Right cardiac atrium (tissue), 5 donors: ENCODE results near the gene CTSC. TPM values are rescaled to one million over a fixed set of nuclear protein-coding genes. Genes with fewer than 3 reads are reported as not detected.

Experiments
- ATAC-seq, 2 donors: fragments of 200-7000 bp; cut with Tn5 transposase; one replicate each; pipeline versions ENCODE4 v1.8.0 to v1.9.1; 2020; ENCODE audit warnings: moderate library complexity in 2 of 2, mild to moderate bottlenecking in 1 of 2
- DNase-seq, 3 donors: peaks; one replicate each; pipeline ENCODE4 v3.0.0-alpha.2; 2020
- H3K27ac ChIP-seq: one replicate; pipeline ENCODE4 v1.5.1; 2013; ENCODE audit warnings: mild to moderate bottlenecking, low read length, control low read depth, moderate library complexity
- H3K27me3 ChIP-seq: one replicate; pipeline ENCODE4 v1.6.1; 2013; ENCODE audit not compliant: control insufficient read depth, insufficient read depth
- H3K4me1 ChIP-seq: one replicate; pipeline ENCODE4 v1.6.1; 2013; ENCODE audit warnings: low read length; ENCODE audit not compliant: control insufficient read depth, insufficient read depth
- H3K4me3 ChIP-seq: one replicate; pipeline ENCODE4 v1.5.1; 2013; ENCODE audit warnings: low read length, control low read depth
- H3K9me3 ChIP-seq: one replicate; pipeline ENCODE4 v1.6.1; 2013; ENCODE audit warnings: low read length; ENCODE audit not compliant: control insufficient read depth
- WGBS: extraction: QIAGEN DNeasy Blood & Tissue Kit; methylation state at CpG from one replicate; pipeline ENCODE4 v1.1.7; 2013; 5-methylcytosine and 5-hydroxymethylcytosine counted together
- intact Hi-C, 4 donors: fragments of 100-400 bp; cut with DNase I; formaldehyde crosslinking; loops; one replicate each; pipeline versions ENCODE4 v1.11.0 to v1.14.0; 2022 to 2023
- long read RNA-seq, 4 donors: library from polyadenylated mRNA; unstranded; transcript quantifications; one replicate each; pipeline ENCODE4 v2.0.0, GENCODE V29; 2020 to 2021
- polyA plus RNA-seq: library from polyadenylated mRNA; stranded (reverse); fragments of 200-250 nt; gene quantifications from one replicate; pipeline ENCODE4 v1.2.3, GENCODE V29; 2013
- total RNA-seq, 4 donors: library from RNA; stranded (reverse); fragmentation: NEBNext Ultra II Directional; extraction: Animal tissue kit (Norgen Biotek cat#: 25700); gene quantifications; one replicate each; pipeline ENCODE4 v1.2.1, GENCODE V29; 2021
- donor health status: healthy with polysubstance abuse.
- donor health status: DM: no; HTN: yes; CAD: no.
- donor health status: DM: no; HTN: no; CAD: no.
- donor health status: DM: no; HTN: yes; CAD: no; lungs with severe emphysema.
- donor health status: DM: yes; HTN: yes; CAD: no.

CTSC gene
- 10 to 100 TPM; 22.5 to 39.3 (median 28.8) TPM for total RNA-seq
- 17.7 TPM for polyA plus RNA-seq
- long read RNA-seq, donor 1, full-length matches to known transcripts: 15 of 17 reads
- long read RNA-seq, donor 1, partial matches to known transcripts: 1 of 17 reads
- long read RNA-seq, donor 1, other reads (novel, unspliced or antisense): 1 of 17 reads
- long read RNA-seq, donor 2, full-length matches to known transcripts: 8 of 8 reads
- long read RNA-seq, donor 2, partial matches to known transcripts: 0 of 8 reads
- long read RNA-seq, donor 2, other reads (novel, unspliced or antisense): 0 of 8 reads
- long read RNA-seq, donor 3, full-length matches to known transcripts: 38 of 41 reads
- long read RNA-seq, donor 3, partial matches to known transcripts: 0 of 41 reads
- long read RNA-seq, donor 3, other reads (novel, unspliced or antisense): 3 of 41 reads
- long read RNA-seq, donor 4, transcript CTSC-201 (7 exons, 1,921 nt): major isoform, 7 of 7 reads
- long read RNA-seq, donor 4, partial matches to known transcripts: 0 of 7 reads
- long read RNA-seq, donor 4, other reads (novel, unspliced or antisense): 0 of 7 reads

GRCh38 chr11:88337181-88337986, at the start of gene CTSC:
Gene CTSC (minus strand): TSS chr11:88337736. CDS start chr11:88337672, 64 bp downstream.
- H3K27ac ChIP-seq: peak within 1 kb of the TSS; percentile 71
- ATAC-seq (peak; percentile 99), DNase-seq (peak; percentile 96 to 98 (median 97))
- H3K4me1 ChIP-seq: peaks cover 4% of the 10 kb centered on the region
- H3K9me3 ChIP-seq: no peaks in the 10 kb centered on the region
- WGBS: under 1% methylated on average over 54 of the region's 54 CpGs
- H3K4me3 ChIP-seq: peak within 1 kb of the TSS; percentile 73
- intact Hi-C loops: no loop called here
- H3K27me3 ChIP-seq: no peaks in the 10 kb centered on the region

- no peak for ATAC-seq
- H3K27ac ChIP-seq: no peak overlapping the region
- intact Hi-C loops: no loop called here
- no peaks in the 10 kb centered on the region for H3K4me1 ChIP-seq
- no peaks in the 10 kb centered on the region for H3K9me3 ChIP-seq
- H3K4me3 ChIP-seq: no peak overlapping the region
- WGBS: 80% methylated on average over 3 of the region's 3 CpGs
- no peak for DNase-seq
- H3K27me3 ChIP-seq: no peaks in the 10 kb centered on the region
Observed at GRCh38 chr11:88384669-88385005, 47.1 kb upstream of the CTSC start.

GRCh38 chr11:88384004-88384668, 46.6 kb upstream of the CTSC start:
- intact Hi-C loops: no loop called here
- no peak for DNase-seq
- Histone ChIP-seq H3K4me1 (no peaks in the 10 kb centered on the region), H3K4me3 (no peak overlapping the region), H3K27ac (no peak overlapping the region), H3K9me3 (no peaks in the 10 kb centered on the region), H3K27me3 (no peaks in the 10 kb centered on the region)
- ATAC-seq: no peak
- 73% methylated on average over 4 of the region's 4 CpGs for WGBS

GRCh38 chr11:88383447-88383846, 45.9 kb upstream of the CTSC start:
- WGBS: 55% methylated on average over 3 of the region's 3 CpGs
- Histone ChIP-seq H3K4me1 (no peaks in the 10 kb centered on the region), H3K27ac (no peak overlapping the region), H3K9me3 (no peaks in the 10 kb centered on the region), H3K27me3 (no peaks in the 10 kb centered on the region), H3K4me3 (no peak overlapping the region)
- no peak for DNase-seq
- intact Hi-C loops: no loop called here
- ATAC-seq: no peak

- H3K9me3 ChIP-seq: no peaks in the 10 kb centered on the region
- intact Hi-C loops: no loop called here
- DNase-seq: no peak
- 95% methylated on average over 3 of the region's 3 CpGs for WGBS
- no peak overlapping the region for H3K27ac ChIP-seq
- no peaks in the 10 kb centered on the region for H3K27me3 ChIP-seq
- no peaks in the 10 kb centered on the region for H3K4me1 ChIP-seq
- no peak overlapping the region for H3K4me3 ChIP-seq
- ATAC-seq: no peak
Observed at GRCh38 chr11:88379130-88379529, 41.6 kb upstream of the CTSC start.

- Histone ChIP-seq H3K4me1 (no peaks in the 10 kb centered on the region), H3K9me3 (no peaks in the 10 kb centered on the region), H3K4me3 (no peak overlapping the region), H3K27me3 (no peaks in the 10 kb centered on the region), H3K27ac (no peak overlapping the region)
- intact Hi-C loops: no loop called here
- WGBS: 88% methylated on average over 4 of the region's 4 CpGs
- ATAC-seq (no peak), DNase-seq (no peak)
Observed at GRCh38 chr11:88378422-88379066, 41.0 kb upstream of the CTSC start.

GRCh38 chr11:88377646-88378045, 40.1 kb upstream of the CTSC start:
- no peak for ATAC-seq
- Histone ChIP-seq H3K4me1 (no peaks in the 10 kb centered on the region), H3K9me3 (no peaks in the 10 kb centered on the region), H3K27me3 (no peaks in the 10 kb centered on the region), H3K4me3 (no peak overlapping the region), H3K27ac (no peak overlapping the region)
- DNase-seq: no peak
- intact Hi-C loops: no loop called here

- no peak overlapping the region for H3K4me3 ChIP-seq
- no peak for ATAC-seq
- DNase-seq: no peak
- no peaks in the 10 kb centered on the region for H3K27me3 ChIP-seq
- WGBS: 83% methylated on average over 2 of the region's 2 CpGs
- H3K27ac ChIP-seq: no peak overlapping the region
- H3K9me3 ChIP-seq: no peaks in the 10 kb centered on the region
- intact Hi-C loops: no loop called here
- no peaks in the 10 kb centered on the region for H3K4me1 ChIP-seq
Observed at GRCh38 chr11:88377144-88377543, 39.6 kb upstream of the CTSC start.

- ATAC-seq (no peak), DNase-seq (no peak)
- no peaks in the 10 kb centered on the region for H3K4me1 ChIP-seq
- intact Hi-C loops: no loop called here
- H3K27ac ChIP-seq: no peak overlapping the region
- H3K27me3 ChIP-seq: no peaks in the 10 kb centered on the region
- 87% methylated on average over 2 of the region's 2 CpGs for WGBS
- no peak overlapping the region for H3K4me3 ChIP-seq
- no peaks in the 10 kb centered on the region for H3K9me3 ChIP-seq
Observed at GRCh38 chr11:88375927-88376470, 38.5 kb upstream of the CTSC start.

- no peak for DNase-seq
- intact Hi-C loops: no loop called here
- 75% methylated on average over 2 of the region's 2 CpGs for WGBS
- no peaks in the 10 kb centered on the region for H3K9me3 ChIP-seq
- H3K4me3 ChIP-seq: no peak overlapping the region
- H3K27me3 ChIP-seq: no peaks in the 10 kb centered on the region
- no peak overlapping the region for H3K27ac ChIP-seq
- no peaks in the 10 kb centered on the region for H3K4me1 ChIP-seq
- ATAC-seq: no peak
Observed at GRCh38 chr11:88370782-88371181, 33.2 kb upstream of the CTSC start.
